HUDEP-2 (cell line): ENCODE data around the gene CHDH.

ENCODE experiments used
- DNase-seq, 76 experiments: peaks; one replicate each; lab custom pipeline; 2025; ENCODE audit not compliant: unreplicated experiment in 76 of 76; lab: John Stamatoyannopoulos, UW

The CHDH gene

DNA sequence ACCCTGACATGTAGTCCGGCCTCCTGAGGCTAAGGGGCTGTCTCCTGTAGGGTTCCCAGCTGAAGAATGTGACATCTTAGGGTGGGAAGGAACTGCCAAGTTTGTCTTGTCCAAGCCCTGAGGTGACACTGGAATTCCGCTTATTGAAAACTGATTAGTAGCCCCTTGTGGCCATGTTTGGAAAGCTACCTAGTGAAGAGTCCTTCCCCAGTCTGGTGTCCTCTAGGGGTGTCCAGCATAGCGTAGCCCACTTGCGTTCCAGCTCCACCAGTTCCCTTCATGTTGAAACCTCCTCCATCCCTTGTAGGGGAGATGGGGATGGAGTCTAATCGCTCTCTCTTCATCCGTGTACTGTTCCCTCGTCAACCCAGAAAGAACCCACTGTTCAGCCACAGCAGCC lies 79.5 kb downstream of the CHDH start:
- DNase-seq = no peak

DNA sequence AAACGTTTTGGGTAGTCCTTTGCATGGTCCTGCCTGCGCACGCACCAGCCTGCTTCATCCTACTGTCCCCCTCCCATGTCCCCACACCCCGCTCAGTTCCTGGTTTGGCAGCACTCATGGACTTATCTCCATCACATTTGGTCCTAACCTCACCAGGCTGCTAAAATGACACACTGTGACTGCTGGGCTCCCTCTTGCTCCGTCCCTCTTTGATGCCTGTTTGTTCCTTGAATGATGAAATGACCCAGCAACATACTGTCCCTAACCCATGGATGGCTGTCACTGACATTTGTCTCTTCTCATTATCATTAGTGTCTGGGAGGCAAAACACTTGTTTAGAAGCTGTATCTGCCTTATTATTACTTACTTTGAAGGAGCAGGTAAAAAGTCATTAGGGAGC lies 80.5 kb downstream of the CHDH start:
- DNase-seq = no peak

DNA sequence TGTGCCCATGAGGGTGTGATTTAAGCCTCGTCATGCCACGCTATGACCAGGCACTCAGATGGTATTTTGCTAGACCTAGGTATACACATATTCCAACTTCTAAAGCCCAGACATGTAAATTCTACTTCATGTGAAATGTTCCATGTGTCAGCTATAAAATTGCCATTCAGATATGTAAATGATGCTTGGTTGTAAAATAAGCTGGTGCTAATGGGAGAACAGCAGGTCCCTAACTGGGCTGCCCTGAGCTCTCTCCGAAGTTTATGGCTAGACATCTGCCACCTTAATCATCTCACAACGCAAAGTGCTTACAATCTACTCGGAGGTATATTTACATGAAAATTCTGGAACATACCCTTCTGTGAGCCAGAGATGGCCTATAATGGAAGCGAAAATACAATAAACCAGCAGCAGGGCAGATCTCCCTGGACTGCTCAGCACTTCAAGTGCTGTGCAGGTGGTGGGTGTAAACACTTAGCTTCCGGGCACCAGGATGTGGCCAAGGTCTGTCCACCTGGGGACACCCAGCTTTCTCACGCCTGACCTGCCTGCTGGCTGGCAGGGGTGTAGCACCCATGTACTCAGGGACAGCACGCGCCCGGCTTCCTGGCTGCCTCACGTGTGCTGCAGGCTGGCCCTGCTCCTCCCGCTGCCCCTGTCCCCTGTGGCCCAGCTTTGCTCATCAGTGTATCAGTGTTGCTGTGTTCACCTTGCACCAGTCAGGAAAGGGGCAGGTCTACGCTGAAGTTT lies 82.0 kb downstream of the CHDH start:
- DNase-seq = no peak

DNA sequence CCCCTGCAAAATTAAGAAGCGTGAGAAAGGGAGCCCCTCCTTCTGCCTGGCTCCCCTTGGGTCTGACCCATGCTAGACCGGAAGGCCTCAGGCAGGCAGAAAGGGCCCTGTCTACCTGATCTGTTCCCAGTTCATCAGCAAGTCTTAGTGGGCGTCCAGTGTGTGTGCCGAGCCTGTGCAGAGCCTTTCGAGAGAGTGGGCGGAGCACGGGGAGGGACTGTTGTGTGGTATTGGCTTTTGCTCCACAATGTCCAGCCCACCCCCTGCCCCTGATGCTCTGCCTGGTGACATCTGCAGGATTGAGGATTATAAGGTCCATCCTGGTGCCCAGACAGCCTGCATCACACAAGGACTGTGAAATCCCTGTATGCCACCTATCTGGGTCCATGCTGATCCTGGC lies 82.9 kb downstream of the CHDH start:
- no peak for DNase-seq
